SK-N-MC (cell line): Measurements from ENCODE around the gene SULT1A4.
"Not testable (repeated sequence)": the region's sequence is repeated elsewhere in the genome, so short reads cannot be mapped to it uniquely, and the experiment has no call there.

Experiments used
- DNase-seq: peaks from one replicate; pipeline ENCODE4 v3.0.0-alpha.2; 2011; ENCODE audit warnings: low read depth, low spot score
- H3K27ac ChIP-seq: fragments of 200-600 bp; sonication (generic); 2 replicates; pipeline ENCODE4 v1.5.1; 2016; ENCODE audit warnings: mixed run types
- H3K36me3 ChIP-seq: fragments of 200-600 bp; sonication (generic); 2 replicates; pipeline ENCODE4 v1.6.1; 2017; ENCODE audit warnings: antibody characterized with exemption, low read length, mixed read lengths; ENCODE audit not compliant: insufficient read depth
- H3K4me3 ChIP-seq: fragments of 200-600 bp; sonication (generic); 2 replicates; pipeline ENCODE4 v1.5.1; 2016
- H3K9ac ChIP-seq: fragments of 200-600 bp; sonication (generic); 2 replicates; pipeline ENCODE4 v1.8.0; 2017; ENCODE audit warnings: mixed run types, mixed read lengths; ENCODE audit not compliant: insufficient read length
- H3K9me3 ChIP-seq: fragments of 200-600 bp; sonication (generic); 2 replicates; pipeline ENCODE4 v1.6.1; 2017; ENCODE audit warnings: low read depth, mild to moderate bottlenecking, antibody characterized with exemption, low read length, moderate library complexity, mixed read lengths

The SULT1A4 gene

DNA sequence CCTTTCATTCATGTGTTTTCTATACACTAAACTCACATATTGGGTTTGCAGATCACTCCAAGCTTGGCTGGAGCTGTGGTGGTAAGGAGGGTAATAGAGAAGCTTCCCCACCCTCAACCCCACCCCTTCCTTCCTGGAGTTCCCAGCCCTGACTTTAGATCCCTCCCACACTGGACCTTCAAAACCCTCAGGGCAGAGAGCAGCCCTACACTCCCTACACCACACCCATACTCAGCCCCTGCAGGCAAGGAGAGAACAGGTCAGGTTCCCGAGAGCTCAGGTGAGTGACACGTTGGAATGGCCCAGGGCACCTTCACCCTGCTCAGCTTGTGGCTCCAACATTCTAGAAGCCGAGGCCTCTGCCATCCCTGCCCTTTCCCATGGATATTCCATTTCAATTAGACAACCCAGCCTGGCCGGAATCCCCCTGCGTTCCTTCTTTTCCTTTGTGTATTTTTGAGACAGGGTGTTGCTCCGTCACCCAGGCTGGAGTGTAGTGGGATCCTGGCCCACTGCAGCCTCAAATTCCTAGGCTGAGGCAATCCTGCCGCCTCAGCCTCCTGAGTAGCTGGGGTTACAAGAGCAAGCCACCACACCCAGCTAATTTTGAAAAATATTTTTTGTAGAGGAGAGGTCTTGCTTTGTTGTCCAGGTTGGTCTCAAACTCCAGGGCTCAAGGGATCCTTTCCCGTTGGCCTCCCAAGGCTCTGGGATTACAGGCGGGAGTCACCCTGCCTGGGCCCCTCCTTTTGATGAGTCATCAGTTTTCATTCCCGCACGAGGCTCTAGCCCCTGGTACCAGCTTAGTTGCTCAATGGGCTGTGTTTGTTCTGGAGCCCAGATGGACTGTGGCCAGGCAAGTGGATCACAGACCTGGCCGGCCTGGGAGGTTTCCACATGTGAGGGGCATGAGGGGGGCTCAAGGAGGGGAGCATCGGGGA is at the start of gene SULT1A4:
Gene SULT1A4, plus strand, starts transcription at position 208 of the 941 bp plus-strand sequence. CDS start 1,473 bp downstream, outside the sequence.
- not testable (repeated sequence) for H3K9me3 ChIP-seq, H3K36me3 ChIP-seq, DNase-seq, H3K9ac ChIP-seq, H3K4me3 ChIP-seq, H3K27ac ChIP-seq

DNA sequence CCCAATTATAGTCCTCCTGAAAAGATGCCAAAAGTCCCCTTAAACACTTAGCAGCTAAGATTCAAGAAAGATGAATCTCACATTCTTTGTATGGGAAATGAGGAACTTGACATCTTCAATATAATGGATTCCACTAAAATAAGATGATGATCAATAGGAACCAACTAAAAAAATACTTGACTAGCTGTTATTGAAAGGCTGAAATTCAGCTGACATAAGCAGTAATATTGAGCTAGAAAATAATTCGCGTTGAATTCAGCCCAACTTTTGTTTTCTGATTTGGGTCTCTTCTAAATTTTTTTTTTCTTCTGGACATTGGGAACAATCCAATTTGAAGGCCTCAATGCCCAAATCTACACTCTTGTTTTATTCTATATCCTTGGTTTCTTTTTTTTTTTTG is 36.1 kb upstream of the SULT1A4 start:
- H3K4me3 ChIP-seq, H3K36me3 ChIP-seq, H3K9ac ChIP-seq, DNase-seq, H3K9me3 ChIP-seq, H3K27ac ChIP-seq: not testable (repeated sequence)

DNA sequence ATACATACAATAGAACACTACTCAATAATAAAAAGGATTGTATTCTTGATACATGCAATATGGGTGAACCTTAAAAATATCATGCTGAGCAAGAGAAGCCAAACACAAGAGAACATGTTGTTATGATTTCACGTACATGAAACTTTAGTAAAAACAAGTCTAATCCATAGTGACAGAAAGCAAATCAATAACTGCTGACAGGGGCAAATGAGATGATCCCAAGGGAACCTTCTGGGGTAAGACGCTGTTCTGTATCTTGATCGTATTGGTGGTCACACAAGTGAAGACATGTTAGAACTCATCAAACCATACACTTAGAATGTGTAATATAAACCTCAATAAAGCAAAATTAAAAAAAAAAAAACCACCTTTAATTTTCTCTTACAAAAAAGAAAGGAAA is 34.3 kb upstream of the SULT1A4 start:
- H3K27ac ChIP-seq, H3K9me3 ChIP-seq, H3K9ac ChIP-seq, DNase-seq, H3K4me3 ChIP-seq, H3K36me3 ChIP-seq: not testable (repeated sequence)

DNA sequence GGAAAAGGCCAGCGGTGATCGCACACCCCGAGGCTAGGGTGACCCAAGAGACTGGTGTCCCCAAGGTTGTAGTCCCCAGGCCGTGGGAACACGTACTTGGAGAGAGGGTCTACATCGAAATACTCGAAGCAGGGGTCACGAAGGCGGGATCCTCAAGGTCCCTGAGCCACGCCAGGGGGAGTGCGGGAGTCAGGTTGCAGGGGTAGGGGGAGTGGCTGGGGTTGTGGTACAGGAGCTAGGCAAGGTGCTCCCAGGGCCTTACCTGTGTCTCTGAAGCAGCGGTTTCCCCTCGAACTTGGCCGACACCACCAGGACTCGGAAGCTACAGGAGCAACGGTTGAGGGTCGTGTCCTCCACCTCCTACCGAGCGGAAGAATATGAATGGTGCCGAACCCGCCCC is 6.0 kb upstream of the SULT1A4 start:
- H3K4me3 ChIP-seq, H3K9me3 ChIP-seq, DNase-seq, H3K36me3 ChIP-seq, H3K9ac ChIP-seq, H3K27ac ChIP-seq: not testable (repeated sequence)

DNA sequence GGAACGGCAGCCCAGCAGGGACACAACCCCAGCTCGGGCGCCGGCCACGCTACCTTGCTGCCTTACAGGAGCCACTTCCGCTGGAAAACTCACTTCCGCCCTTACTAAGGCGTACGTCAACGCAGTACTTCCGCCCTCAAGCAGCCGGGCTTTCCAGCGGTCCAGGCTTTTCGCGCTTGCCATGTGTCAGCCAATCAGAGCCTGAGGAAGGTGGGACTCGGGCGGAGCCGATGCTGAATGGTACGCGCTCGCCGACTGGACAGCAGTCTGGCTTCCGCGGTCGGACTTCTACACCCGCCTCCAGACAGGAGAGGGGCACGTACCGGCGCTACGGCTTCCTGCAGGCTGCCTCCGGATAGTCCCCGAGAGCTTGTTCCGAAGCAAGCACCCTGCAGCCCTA is 5.4 kb upstream of the SULT1A4 start, which contains the start of the genes BOLA2 and SLX1B:
Gene BOLA2, minus strand, starts transcription at position 83 of the 400 bp plus-strand sequence. CDS start 98 bp downstream, outside the sequence.
Gene SLX1B, plus strand, starts transcription at position 265 of the 400 bp plus-strand sequence.
- H3K4me3 ChIP-seq, DNase-seq, H3K9ac ChIP-seq, H3K36me3 ChIP-seq, H3K9me3 ChIP-seq, H3K27ac ChIP-seq: not testable (repeated sequence)

DNA sequence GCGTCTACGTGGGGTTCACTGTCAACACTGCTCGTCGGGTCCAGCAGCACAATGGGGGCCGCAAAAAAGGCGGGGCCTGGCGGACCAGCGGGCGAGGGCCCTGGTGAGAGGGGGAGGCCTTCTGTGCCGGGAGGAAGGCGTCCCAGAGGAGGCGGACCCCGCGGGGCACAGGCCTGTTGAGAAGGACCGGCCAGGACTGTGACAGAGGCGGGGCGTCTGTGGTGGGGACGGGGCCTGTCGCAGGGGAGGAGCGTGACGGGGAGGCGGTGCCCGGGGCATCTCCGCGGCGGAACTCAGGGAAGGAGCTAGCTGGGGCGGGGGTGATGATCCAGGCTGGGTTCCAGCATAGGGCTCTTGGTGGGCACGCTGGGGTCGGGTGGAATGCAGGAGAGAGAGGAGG is 4.9 kb upstream of the SULT1A4 start:
- not testable (repeated sequence) for H3K4me3 ChIP-seq, H3K36me3 ChIP-seq, H3K27ac ChIP-seq, DNase-seq, H3K9me3 ChIP-seq, H3K9ac ChIP-seq

DNA sequence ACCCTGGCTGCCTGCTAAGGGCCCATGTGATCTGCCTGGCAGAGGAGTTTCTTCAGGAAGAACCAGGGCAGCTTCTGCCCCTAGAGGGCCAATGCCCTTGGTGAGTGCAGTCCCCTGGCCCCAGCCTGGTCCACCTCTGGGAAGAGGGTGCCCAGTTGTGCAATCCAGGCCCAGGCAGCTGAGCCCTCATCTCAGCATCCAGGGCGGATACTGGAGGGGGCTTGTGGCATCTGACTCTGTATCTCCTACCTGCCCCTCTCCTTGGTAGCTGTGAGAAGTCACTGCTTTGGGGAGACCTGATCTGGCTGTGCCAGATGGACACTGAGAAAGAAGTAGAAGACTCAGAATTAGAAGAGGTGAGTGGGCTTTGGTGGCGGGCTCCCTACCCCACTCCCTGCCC is 2.1 kb upstream of the SULT1A4 start:
- not testable (repeated sequence) for H3K9me3 ChIP-seq, DNase-seq

DNA sequence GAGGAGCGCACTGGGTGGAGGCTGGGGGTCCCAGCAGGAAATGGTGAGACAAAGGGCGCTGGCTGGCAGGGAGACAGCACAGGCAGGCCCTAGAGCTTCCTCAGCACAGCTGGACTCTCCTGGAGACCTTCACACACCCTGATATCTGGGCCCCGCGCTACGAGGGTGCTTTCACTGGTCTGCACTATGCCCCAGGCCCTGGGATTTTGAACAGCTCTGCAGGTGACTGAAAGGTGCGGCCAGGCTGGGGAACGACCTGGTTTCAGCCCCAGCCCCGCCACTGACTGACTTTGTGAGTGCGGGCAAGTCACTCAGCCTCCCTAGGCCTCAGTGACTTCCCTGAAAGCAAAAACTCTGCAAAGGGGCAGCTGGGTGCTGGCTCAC is 926 bp downstream of the SULT1A4 start:
- not testable (repeated sequence) for H3K9me3 ChIP-seq, H3K9ac ChIP-seq, H3K36me3 ChIP-seq, DNase-seq, H3K4me3 ChIP-seq, H3K27ac ChIP-seq

More for the DNA sequence above, 2.1 kb upstream of the SULT1A4 start:
- H3K27ac ChIP-seq, H3K36me3 ChIP-seq, H3K9ac ChIP-seq, H3K4me3 ChIP-seq: not testable (repeated sequence)

DNA sequence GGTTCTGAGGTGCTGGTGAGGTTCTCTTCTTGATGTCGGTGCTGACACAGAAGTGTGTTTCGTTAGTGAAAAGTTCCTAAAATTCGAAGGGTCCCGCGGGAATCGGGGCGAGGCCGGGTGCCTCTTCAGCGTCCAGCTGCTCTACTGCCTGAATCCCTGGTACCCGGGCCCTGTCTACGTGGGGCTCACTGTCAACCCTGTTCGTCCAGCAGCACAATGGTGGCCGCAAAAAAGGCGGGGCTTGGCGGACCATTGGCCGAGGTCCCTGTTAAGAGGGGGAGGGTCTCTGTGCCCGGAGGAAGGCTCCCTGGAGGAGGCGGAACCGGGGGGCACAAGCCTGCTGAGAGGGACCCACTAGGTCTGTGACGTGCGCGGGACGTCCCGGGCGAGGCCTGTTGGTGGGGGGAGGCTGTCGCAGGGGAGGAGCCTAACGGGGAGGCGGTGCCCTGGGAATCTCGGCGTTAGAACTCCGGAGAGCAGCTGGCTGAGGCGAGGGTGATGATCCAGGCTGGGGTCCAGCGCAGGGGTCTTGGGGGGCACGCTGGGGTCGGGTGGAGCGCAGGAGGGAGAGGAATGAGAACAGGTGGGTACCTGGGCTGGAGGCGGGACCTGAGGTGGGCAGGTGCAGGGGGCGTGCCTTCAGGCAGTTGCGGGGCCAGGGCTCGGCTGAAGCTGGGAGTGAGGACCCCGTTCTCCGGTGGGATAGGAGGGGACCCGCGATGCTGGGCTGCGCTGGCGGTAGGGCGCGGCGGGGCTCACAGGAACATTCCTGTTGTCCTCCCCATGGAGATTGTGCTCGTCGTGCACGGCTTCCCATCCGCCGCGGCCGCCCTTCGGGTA is 6.5 kb downstream of the SULT1A4 start:
- DNase-seq, H3K36me3 ChIP-seq, H3K9me3 ChIP-seq, H3K4me3 ChIP-seq, H3K27ac ChIP-seq, H3K9ac ChIP-seq: not testable (repeated sequence)

DNA sequence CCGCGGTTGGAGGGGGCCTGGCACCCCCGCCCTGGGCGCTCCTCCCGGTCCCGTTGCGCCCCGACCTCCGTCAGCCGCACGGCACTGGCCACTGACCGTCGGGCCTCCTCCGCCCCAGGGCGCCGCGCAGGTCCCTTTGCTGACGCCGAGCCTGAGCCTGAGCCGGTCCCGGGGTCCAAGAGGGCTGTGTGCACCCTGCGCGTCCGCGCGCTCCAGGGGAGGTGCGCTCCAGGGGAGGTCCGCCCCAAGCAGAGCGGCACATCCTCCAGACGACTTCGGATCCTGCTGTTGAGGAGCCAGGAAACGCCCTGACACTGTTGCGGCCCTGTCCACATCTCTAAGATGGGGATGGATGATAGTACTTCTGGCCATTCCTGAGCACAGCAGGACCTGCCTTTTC is 7.2 kb downstream of the SULT1A4 start:
- H3K4me3 ChIP-seq, H3K27ac ChIP-seq, H3K36me3 ChIP-seq, H3K9me3 ChIP-seq, H3K9ac ChIP-seq, DNase-seq: not testable (repeated sequence)

DNA sequence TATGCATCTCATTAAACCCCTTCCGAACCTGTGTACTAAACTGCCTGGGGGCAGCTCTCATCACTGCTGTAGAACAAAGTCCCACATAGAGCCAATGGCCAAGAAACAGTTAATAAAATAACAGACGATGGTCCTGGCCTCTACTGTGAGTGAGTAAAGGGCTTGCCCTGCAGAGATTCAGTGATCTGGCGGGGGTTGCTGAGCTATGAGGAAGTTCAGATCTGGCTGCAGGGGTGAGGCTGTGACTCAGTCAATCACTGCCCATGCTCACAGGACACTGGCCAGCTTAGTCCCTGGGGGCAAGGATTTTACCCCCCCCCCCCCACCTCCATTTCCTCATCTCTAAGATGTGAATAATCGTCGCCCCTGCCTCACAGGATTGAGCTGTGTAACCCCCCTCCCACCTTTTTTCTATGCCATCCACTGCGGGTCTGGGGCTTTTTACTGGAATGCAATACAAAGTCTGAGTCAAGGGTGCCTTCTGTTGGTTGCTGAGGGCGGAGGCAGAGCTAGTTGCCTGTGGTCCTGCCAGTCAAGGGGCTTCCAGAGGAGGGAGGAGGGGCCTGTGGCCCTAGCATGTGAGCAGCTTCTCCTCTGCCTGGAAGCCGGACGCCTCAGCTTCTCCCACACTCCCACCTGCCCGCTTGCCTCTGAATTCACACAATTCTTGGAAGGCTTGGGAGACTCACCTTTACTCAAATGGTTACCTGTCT is 8.1 kb downstream of the SULT1A4 start:
- not testable (repeated sequence) for H3K36me3 ChIP-seq, H3K4me3 ChIP-seq, H3K9ac ChIP-seq, H3K27ac ChIP-seq, DNase-seq, H3K9me3 ChIP-seq

DNA sequence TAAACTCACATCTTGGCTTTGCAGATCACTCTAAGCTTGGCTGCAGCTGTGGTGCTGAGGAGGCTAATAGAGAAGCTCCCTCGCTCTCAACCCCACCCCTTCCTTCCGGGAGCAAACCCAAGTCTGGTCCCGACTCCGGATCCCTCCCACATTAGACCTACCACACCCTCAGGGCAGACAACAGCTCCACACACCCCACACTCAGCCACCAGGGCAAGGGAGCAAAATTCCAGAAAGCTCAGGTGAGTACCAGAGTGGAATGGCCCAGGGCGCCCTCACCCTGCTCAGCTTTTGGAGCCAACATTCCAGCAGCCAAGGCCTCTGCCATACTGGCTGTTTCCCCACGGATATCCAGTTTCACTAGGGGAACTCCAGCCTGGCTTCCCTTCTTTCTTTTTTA is 9.9 kb downstream of the SULT1A4 start:
- H3K27ac ChIP-seq, H3K9ac ChIP-seq, H3K9me3 ChIP-seq, H3K4me3 ChIP-seq, H3K36me3 ChIP-seq, DNase-seq: not testable (repeated sequence)

DNA sequence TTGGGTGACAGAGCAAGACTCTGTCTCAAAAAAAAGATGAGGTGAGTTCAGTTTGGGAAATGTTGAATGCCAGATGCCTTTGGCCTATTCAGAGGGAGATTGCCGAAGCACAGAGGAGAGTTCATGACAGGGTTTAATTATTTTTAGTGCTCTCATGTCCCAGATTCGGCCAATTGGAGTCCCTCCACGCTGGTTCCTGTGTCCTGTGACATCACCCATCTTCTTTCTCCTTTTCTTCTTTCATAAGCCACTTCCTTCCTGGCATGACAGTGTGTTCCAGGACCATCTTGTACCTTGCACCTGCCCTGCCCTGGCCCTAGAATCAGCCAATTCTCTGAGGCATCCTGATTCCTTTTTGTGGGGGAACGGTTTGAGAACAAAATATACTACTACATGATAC is 12.4 kb downstream of the SULT1A4 start:
- H3K9me3 ChIP-seq, H3K36me3 ChIP-seq, DNase-seq, H3K4me3 ChIP-seq, H3K27ac ChIP-seq, H3K9ac ChIP-seq: not testable (repeated sequence)

DNA sequence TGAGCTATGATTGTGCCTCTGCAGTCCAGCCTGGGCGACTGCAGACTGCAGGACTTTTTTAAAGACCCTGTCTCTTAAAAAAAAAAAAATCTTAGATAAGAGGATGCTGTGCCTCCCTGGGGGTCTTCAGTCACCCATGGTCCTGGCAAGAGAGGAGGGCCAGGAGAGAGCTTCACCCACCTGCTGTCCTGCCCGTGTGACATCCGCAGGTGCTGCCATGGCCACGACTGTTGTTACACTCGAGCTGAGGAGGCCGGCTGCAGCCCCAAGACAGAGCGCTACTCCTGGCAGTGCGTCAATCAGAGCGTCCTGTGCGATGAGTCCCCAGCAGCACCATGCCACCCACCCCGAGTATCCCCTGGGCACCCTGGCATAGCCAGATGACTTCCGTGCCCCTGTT is 22.6 kb downstream of the SULT1A4 start:
- not testable (repeated sequence) for DNase-seq, H3K9ac ChIP-seq, H3K27ac ChIP-seq, H3K4me3 ChIP-seq, H3K36me3 ChIP-seq, H3K9me3 ChIP-seq
